Retina (tissue), 1 donor: ENCODE data around the gene CSF1.
A peak's percentile ranks its signal among the peaks of the same experiment; 100 is the strongest.
"Not testable (repeated sequence)": the region's sequence is repeated elsewhere in the genome, so short reads cannot be mapped to it uniquely, and the experiment has no call there.

Source experiments
- DNase-seq: peaks from one replicate; pipeline ENCODE4 v3.0.0-alpha.2; 2016

The CSF1 gene

GRCh38 chr1:109946511-109946910 lies 35.9 kb downstream of the CSF1 start:
- no peak for DNase-seq

GRCh38 chr1:109947582-109948284 lies 37.1 kb downstream of the CSF1 start:
- DNase-seq, result no peak

- no peak for DNase-seq
These were observed 37.6 kb downstream of the CSF1 start for GRCh38 chr1:109948285-109948630.

- no peak for DNase-seq
These were observed 39.4 kb downstream of the CSF1 start for GRCh38 chr1:109950038-109950437.

GRCh38 chr1:109950509-109950908 lies 39.9 kb downstream of the CSF1 start:
- DNase-seq, result no peak

- DNase-seq, result not testable (repeated sequence)
These were observed 40.9 kb downstream of the CSF1 start for GRCh38 chr1:109951501-109951900.

- no peak for DNase-seq
These were observed 43.4 kb downstream of the CSF1 start for GRCh38 chr1:109954041-109954512.

- no peak for DNase-seq
These were observed 49.0 kb downstream of the CSF1 start for GRCh38 chr1:109959632-109959973.

- peak; percentile 19 for DNase-seq
These were observed 49.5 kb downstream of the CSF1 start for GRCh38 chr1:109959974-109960744.

- DNase-seq, result no peak
These were observed 50.1 kb downstream of the CSF1 start for GRCh38 chr1:109960745-109961094.

GRCh38 chr1:109963864-109964263 lies 53.2 kb downstream of the CSF1 start:
- DNase-seq, result no peak

GRCh38 chr1:109969146-109969829 lies 58.6 kb downstream of the CSF1 start:
- DNase-seq, result no peak

- DNase-seq, result no peak
These were observed 59.3 kb downstream of the CSF1 start for GRCh38 chr1:109969907-109970306.

- no peak for DNase-seq
These were observed 60.9 kb downstream of the CSF1 start for GRCh38 chr1:109971559-109971958.

GRCh38 chr1:109974191-109974590 lies 63.5 kb downstream of the CSF1 start:
- no peak for DNase-seq

GRCh38 chr1:109975718-109976117 lies 65.1 kb downstream of the CSF1 start:
- DNase-seq, result no peak

- DNase-seq, result no peak
These were observed 66.1 kb downstream of the CSF1 start for GRCh38 chr1:109976762-109977161.

- DNase-seq, result no peak
These were observed 66.6 kb downstream of the CSF1 start for GRCh38 chr1:109977225-109977624.

GRCh38 chr1:109977657-109978378 lies 67.2 kb downstream of the CSF1 start:
- DNase-seq, result no peak

GRCh38 chr1:109978761-109979488 lies 68.3 kb downstream of the CSF1 start:
- no peak for DNase-seq

- no peak for DNase-seq
These were observed 68.9 kb downstream of the CSF1 start for GRCh38 chr1:109979489-109980091.
